AG04450 (cell line): ENCODE data around the gene ABCC3. TPM values are rescaled to one million over a fixed set of nuclear protein-coding genes. Genes with fewer than 3 reads are reported as not detected.

Experiments used
- CTCF ChIA-PET: fragments of 300-600, 350-600 bp; formaldehyde crosslinking; extraction: SDS; loops from one replicate; lab custom pipeline; 2022; ENCODE audit warnings: antibody characterized with exemption, inconsistent platforms; lab: Charles Lee
- POLR2A ChIA-PET: fragments of 350-600 bp; formaldehyde crosslinking; extraction: SDS; loops from one replicate; lab custom pipeline; 2021; ENCODE audit warnings: antibody characterized with exemption, inconsistent platforms; lab: Yijun Ruan, JAX
- DNase-seq: peaks from one replicate; pipeline ENCODE4 v3.0.0-alpha.2; 2011; ENCODE audit warnings: low read depth, low spot score
- H3K27ac ChIP-seq: one replicate; pipeline ENCODE4 v1.5.1; 2012; ENCODE audit warnings: low read depth, low read length, control low read depth
- H3K27me3 ChIP-seq: one replicate; pipeline ENCODE4 v1.6.0; 2012; ENCODE audit warnings: low read length; ENCODE audit not compliant: control insufficient read depth, insufficient read depth
- H3K4me3 ChIP-seq: 2 replicates; pipeline ENCODE4 v1.5.1; 2011; ENCODE audit warnings: mild to moderate bottlenecking, low read depth, low read length, control low read depth
- H3K9me3 ChIP-seq: 2 replicates; pipeline ENCODE4 v1.5.1; 2012; ENCODE audit warnings: low read length; ENCODE audit not compliant: control insufficient read depth, insufficient read depth
- polyA plus RNA-seq: library from polyadenylated mRNA; depleted of rRNA; stranded (reverse); fragments of >200 nt; gene quantifications from 2 replicates; pipeline ENCODE4 v1.2.3, GENCODE V29; 2011
- TF ChIP-seq, protein P1 (sequence below): IDR thresholded peaks from 2 replicates; pipeline ENCODE4 v1.5.1; 2011; ENCODE audit warnings: low read depth, low read length, control low read depth, inconsistent platforms

ABCC3 gene
- polyA plus RNA-seq, 1 experiment: 21.7 TPM

DNA sequence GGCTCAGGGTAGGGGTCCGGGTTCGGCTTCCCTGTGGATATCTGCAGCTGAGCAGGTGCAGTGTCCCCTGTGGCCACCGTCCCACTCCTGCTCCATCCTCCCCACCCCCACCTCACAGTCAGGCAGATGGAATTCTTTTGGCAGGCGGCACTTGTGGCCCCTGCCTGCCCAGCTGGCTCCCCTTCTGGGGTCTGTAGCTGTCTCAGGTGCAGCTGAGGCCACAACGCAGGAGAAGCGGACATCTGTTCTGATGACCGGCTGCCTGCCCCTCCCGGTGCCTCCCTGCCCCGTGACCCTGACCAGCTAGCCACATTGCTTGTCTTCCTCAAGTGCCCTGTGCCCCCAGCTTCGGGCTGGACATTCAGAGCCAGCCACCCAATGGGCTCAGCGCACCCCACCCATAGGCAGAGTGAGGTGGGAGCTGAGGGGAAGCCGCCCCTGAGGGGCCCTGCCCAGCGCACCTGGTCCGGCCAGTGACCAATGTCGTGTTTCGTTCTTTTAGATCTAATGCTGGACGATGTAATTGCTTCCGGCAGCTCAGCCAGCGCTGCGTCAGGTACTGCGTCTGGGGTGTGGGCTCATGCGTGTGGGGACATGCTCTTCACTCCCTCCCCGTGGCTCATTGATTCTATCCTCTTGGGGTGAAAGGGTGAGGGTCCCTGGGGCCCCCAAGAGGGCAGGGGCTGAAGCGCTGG lies 25.2 kb upstream of the ABCC3 start:
- ChIA-PET CTCF (interaction anchor here (0.6 to 0.8 kb wide), 2 partner anchors 15 to 17 kb away, joined by 3 to 4 read pairs; no protein-coding TSS in a partner anchor), POLR2A (no interaction called here)
- TF ChIP-seq, protein P1, sequence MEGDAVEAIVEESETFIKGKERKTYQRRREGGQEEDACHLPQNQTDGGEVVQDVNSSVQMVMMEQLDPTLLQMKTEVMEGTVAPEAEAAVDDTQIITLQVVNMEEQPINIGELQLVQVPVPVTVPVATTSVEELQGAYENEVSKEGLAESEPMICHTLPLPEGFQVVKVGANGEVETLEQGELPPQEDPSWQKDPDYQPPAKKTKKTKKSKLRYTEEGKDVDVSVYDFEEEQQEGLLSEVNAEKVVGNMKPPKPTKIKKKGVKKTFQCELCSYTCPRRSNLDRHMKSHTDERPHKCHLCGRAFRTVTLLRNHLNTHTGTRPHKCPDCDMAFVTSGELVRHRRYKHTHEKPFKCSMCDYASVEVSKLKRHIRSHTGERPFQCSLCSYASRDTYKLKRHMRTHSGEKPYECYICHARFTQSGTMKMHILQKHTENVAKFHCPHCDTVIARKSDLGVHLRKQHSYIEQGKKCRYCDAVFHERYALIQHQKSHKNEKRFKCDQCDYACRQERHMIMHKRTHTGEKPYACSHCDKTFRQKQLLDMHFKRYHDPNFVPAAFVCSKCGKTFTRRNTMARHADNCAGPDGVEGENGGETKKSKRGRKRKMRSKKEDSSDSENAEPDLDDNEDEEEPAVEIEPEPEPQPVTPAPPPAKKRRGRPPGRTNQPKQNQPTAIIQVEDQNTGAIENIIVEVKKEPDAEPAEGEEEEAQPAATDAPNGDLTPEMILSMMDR: no peak
- DNase-seq: no peak
- Histone ChIP-seq H3K4me3 (no peak overlapping the region), H3K27me3 (peaks cover 17% of the 10 kb centered on the region), H3K9me3 (no peaks in the 10 kb centered on the region; the same call in 1 of the 2 replicates), H3K27ac (no peak overlapping the region)

DNA sequence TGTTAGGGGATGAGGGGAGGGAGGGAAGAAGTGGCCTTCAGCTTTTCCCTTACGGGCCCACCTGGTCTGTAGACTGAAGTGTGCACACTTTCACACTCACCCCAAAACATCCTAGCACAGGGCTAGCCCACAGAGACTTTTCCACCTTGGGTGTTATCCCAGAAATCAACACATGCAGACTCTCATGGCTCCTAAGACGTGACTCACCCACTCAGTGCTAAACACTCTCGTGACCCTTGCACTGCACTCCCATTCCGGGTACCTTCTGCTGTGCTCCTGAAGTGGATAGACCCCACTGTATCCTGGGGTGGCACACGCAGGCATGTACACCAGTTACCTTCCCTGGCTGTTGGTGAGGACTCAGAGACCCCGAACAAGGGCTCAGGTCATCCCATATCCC lies 23.0 kb upstream of the ABCC3 start:
- peaks cover 14% of the 10 kb centered on the region for H3K27me3 ChIP-seq
- no peak overlapping the region for H3K4me3 ChIP-seq
- no peak overlapping the region for H3K27ac ChIP-seq
- TF ChIP-seq, protein P1: no peak
- no peaks in the 10 kb centered on the region; the same call in 1 of the 2 replicates for H3K9me3 ChIP-seq
- no peak for DNase-seq
- ChIA-PET POLR2A (no interaction called here), CTCF (no interaction called here)

DNA sequence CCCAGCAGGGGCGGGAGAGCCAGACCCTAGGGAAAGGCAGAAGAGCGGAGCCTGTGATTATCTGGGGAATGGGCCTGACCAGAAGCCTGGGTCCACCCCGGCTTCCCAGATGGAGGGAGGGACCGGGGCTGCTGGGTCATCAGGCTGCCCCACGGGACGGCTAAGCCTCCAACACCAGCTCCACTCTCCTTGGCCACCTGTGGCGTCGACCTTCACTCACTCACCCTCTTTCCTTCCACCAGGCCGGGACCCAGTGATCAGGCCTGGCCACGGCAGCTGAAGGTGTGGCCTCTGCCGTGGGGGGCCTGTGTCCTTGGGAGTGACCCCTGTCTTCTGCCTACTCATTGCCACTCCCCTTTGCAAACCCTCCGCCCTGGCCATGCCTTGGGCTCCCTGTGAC lies 22.4 kb upstream of the ABCC3 start:
- H3K4me3 ChIP-seq: no peak overlapping the region
- peaks cover 9% of the 10 kb centered on the region for H3K27me3 ChIP-seq
- TF ChIP-seq, protein P1: no peak
- no peak overlapping the region for H3K27ac ChIP-seq
- CTCF ChIA-PET: no interaction called here
- H3K9me3 ChIP-seq: no peaks in the 10 kb centered on the region; the same call in 1 of the 2 replicates
- POLR2A ChIA-PET: interaction anchor here (0.6 kb wide), 1 partner anchor 171 kb away, joined by 6 read pairs; no protein-coding TSS in a partner anchor
- no peak for DNase-seq

DNA sequence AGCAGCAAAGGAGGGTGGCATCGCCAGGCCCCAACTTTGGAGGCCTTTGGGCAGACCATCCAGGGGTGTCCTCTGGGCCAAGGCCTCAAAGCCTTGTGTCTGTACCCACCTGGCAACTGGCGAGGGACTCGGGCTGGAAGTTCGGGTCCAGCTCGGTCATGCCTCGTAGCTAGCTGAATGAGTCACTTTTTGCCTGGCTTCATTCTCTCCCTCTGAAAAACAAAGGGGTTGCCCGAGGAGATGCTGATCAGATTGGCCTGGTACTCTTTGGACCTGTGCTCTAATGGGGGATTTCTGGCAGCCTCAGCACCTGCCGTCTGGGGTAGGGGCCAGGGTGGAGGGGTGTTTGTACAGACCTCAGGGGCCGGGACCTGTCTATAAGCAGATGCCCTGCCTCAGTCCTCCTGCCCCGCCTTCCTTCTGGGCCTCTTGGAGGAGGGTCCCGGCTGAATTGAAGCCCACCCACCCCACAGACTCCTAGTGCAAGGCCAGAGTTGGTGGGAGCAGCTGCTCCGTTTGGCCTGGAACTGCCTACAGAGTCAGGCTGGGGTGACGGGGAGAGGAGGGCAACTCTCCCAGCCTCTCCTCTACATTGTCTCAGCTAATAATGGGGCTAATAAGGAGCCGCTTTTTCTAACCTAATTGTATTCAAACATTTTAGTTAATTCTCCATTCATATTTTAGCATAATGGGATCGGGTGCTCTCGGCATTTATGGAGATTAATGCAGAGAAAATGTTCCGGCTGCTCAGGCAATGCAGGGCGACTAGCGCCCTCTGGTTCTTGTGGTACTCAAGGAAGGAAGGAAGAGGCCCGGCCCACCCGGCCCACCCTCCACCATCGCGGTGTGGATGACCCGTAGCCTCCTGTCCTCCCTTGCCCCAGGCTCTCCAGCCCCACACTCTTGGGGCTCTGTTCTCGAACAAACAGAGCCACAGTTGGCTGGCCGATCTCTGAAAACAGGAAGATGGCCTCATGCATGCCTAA lies 21.4 kb upstream of the ABCC3 start:
- ChIA-PET POLR2A (interaction anchor here (0.6 kb wide), 1 partner anchor 170 kb away, joined by 6 read pairs; no protein-coding TSS in a partner anchor), CTCF (interaction anchor here (1.5 kb wide), 1 partner anchor 13 kb away, joined by 4 read pairs; no protein-coding TSS in a partner anchor)
- no peaks in the 10 kb centered on the region; the same call in 1 of the 2 replicates for H3K9me3 ChIP-seq
- H3K27me3 ChIP-seq: peaks cover 4% of the 10 kb centered on the region
- TF ChIP-seq, protein P1: no peak
- H3K27ac ChIP-seq: no peak overlapping the region
- DNase-seq: no peak
- no peak overlapping the region for H3K4me3 ChIP-seq
